ENCODE data around the gene NCOA4. TPM values are rescaled to one million over a fixed set of nuclear protein-coding genes. Genes with fewer than 3 reads are reported as not detected.

Gene NCOA4
- total RNA-seq, 1 donor from 2014 or later = 94.9 TPM

- Mint-ChIP-seq H3K4me1 (no peaks in the 10 kb centered on the region), H3K4me3 (no peak overlapping the region), H3K9me3 (no peaks in the 10 kb centered on the region), H3K27ac (no peak overlapping the region), H3K36me3 (ENCODE audit: low read depth) (no peaks in the 10 kb centered on the region), H3K27me3 (no peaks in the 10 kb centered on the region)
- no peak for TF ChIP-seq CTCF (IDR thresholded peaks at IDR 0.05)
- ATAC-seq (ENCODE audit: low read depth) (no peak), DNase-seq (no peak)
- ChIA-PET POLR2A (no interaction called here), CTCF (no interaction called here)
- intact Hi-C loops (cut with micrococcal nuclease) = loop anchor here (10.0 kb wide), 1 partner anchor 248 kb away; the partner anchor contains the start of gene ANTXRL
Observed at GRCh38 chr10:46037107-46037825, 6.8 kb upstream of the NCOA4 start.

- no peak for TF ChIP-seq CTCF (IDR thresholded peaks at IDR 0.05)
- DNase-seq = no peak
- no peak for ATAC-seq (ENCODE audit: low read depth)
- no peaks in the 10 kb centered on the region for H3K36me3 Mint-ChIP-seq (ENCODE audit: low read depth)
- intact Hi-C loops (cut with micrococcal nuclease) = loop anchor here (10.0 kb wide), 1 partner anchor 249 kb away; the partner anchor contains the start of gene ANTXRL
- H3K27me3 Mint-ChIP-seq = no peaks in the 10 kb centered on the region
- ChIA-PET CTCF (no interaction called here), POLR2A (no interaction called here)
- H3K27ac Mint-ChIP-seq = no peak overlapping the region
- no peaks in the 10 kb centered on the region for H3K9me3 Mint-ChIP-seq
- H3K4me1 Mint-ChIP-seq = peaks cover 3% of the 10 kb centered on the region
- H3K4me3 Mint-ChIP-seq = no peak overlapping the region
Observed at GRCh38 chr10:46035923-46036849, 5.8 kb upstream of the NCOA4 start.

- peaks cover 6% of the 10 kb centered on the region for H3K36me3 Mint-ChIP-seq (ENCODE audit: low read depth)
- CTCF ChIA-PET = no interaction called here
- no peak for DNase-seq
- no peak overlapping the region for H3K4me3 Mint-ChIP-seq
- POLR2A ChIA-PET = no interaction called here
- TF ChIP-seq CTCF (IDR thresholded peaks at IDR 0.05) = no peak
- intact Hi-C loops (cut with micrococcal nuclease) = loop anchor here (5.0 to 10.0 kb wide), 2 partner anchors 251 to 1031 kb away; partner anchors contain the start of genes ANTXRL and ZNF22
- no peaks in the 10 kb centered on the region for H3K27me3 Mint-ChIP-seq
- peaks cover 23% of the 10 kb centered on the region for H3K4me1 Mint-ChIP-seq
- H3K9me3 Mint-ChIP-seq = no peaks in the 10 kb centered on the region
- no peak overlapping the region for H3K27ac Mint-ChIP-seq
- no peak for ATAC-seq (ENCODE audit: low read depth)
Observed at GRCh38 chr10:46033602-46034011, 3.2 kb upstream of the NCOA4 start.

GRCh38 chr10:46031648-46032532, 1.5 kb upstream of the NCOA4 start:
- H3K27ac Mint-ChIP-seq = no peak overlapping the region

More at GRCh38 chr10:46031648-46032532, 1.5 kb upstream of the NCOA4 start:
- ATAC-seq (ENCODE audit: low read depth) (no peak), DNase-seq (no peak)
- peaks cover 8% of the 10 kb centered on the region for H3K36me3 Mint-ChIP-seq (ENCODE audit: low read depth)
- H3K27me3 Mint-ChIP-seq = no peaks in the 10 kb centered on the region
- peaks cover 37% of the 10 kb centered on the region for H3K4me1 Mint-ChIP-seq
- ChIA-PET CTCF (no interaction called here), POLR2A (no interaction called here)
- no peaks in the 10 kb centered on the region for H3K9me3 Mint-ChIP-seq
- intact Hi-C loops (cut with micrococcal nuclease) = loop anchor here (2.0 to 10.0 kb wide), 3 partner anchors 75 to 1030 kb away; partner anchors contain the start of genes ANTXRL and ZNF22
- no peak for TF ChIP-seq CTCF (IDR thresholded peaks at IDR 0.05)
- no peak overlapping the region for H3K4me3 Mint-ChIP-seq
